RKO (cell line): Measurements from ENCODE around the gene SAMD1.
"Not testable (repeated sequence)": the region's sequence is repeated elsewhere in the genome, so short reads cannot be mapped to it uniquely, and the experiment has no call there.

Experiments
- DNase-seq: peaks from one replicate; pipeline ENCODE4 v3.0.0-alpha.2; 2016; ENCODE audit warnings: low spot score

The SAMD1 gene

DNA sequence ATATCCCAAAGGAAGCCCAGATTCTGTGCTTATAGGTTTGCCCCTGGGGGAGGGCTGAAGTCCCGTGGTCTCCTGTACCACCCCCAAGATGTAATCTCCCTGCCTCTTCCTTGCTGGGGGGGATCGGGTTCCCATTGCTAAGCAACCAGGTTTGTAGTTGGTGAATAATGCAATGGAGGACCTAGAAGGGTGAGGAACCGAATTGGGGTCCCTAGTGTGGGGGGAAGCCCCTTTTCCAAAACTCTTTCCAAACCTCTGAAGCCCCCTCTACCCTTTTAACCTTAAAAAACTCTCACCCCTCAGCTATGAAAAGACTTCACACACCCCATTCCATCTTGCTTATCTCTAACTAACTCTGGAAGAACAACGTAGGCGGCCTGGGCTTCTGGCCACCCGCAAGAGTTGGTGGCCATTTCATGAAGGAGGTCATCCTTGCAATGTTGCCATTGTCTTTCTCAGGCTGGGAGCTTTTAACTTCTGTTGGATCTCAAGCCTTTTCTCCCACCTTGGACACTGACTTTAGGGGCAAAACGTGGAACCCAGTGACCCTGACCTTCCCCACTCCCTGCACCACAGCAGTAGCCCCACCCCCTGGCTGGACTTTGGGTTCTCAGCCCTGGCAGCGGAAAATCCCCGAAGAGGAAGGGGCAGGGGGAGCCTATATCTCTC is 29.3 kb downstream of the SAMD1 start:
- DNase-seq, result no peak

DNA sequence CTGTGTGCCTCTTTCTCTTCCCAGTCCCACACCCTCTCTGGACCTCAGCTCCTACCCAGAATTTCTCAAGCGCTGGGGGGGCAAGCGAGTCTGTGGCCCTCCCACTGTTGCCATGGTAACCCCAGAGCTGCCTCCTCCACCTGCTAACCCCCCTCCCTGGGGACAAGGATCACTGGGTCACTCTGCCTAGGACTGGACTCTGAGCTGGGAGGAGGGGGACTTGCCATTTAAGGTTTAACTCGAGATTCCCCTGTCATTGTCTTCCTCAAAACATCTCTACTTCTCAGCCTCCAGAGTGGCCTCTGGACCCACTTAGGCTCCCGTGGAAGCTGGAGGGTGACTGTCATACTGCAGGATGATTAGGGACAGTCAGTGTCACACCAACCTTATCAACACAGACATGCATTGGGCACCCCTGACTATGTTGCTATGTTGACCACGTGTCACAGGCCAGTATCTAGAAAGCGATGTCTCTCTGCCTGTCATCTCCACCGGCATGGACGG is 30.8 kb downstream of the SAMD1 start:
- no peak for DNase-seq

DNA sequence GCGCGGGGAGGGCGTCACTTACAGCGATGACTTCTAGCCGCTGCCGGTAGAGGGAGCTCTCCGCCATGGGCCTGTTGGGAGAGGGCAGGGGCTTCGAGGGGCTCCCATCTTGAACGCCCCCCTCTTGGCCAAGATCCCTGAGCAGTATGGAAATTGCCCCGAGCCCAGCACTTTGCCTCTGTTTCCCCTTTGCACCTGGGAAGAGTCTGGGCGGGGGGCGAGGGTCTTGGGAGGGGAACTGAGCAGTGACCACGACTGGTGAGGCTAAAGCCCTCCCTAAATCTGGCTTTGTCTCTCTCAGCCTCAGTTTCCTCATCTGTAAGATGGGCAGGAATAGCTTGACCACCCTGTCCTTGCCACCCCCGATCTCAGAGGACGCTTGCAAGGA is 31.5 kb downstream of the SAMD1 start:
- no peak for DNase-seq

- DNase-seq, result no peak
Observed at GRCh38 chr19:14058182-14059092, 32.1 kb downstream of the SAMD1 start.

DNA sequence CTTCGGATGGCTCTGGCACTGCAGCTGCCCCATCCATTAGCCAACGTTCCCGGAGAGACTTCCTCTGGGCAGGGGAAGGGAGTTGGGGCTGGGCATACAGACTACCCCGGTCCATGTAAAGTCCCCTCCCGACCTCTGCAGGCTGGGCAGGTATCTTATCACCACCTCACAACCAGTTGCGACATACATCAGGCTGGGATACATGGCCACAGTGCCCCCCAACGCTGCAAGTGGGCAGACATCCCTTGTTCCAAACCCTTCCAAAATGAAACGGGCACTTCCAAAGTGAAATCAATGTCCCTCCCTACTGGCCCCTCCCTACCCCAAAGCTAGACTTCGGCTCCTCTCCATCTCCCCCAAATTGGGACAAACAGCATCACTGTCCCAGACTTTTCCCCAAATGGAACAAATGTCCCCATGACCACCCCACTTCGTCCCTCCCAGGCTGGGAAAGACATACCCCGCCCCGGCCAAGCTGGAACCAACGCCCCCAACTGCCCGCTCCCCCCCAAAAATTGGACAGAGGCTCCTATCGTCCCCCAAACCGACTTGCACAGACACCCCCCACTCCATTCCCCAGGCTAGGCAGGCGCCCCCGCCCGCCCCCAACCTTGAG is 33.7 kb downstream of the SAMD1 start:
- DNase-seq, result no peak

DNA sequence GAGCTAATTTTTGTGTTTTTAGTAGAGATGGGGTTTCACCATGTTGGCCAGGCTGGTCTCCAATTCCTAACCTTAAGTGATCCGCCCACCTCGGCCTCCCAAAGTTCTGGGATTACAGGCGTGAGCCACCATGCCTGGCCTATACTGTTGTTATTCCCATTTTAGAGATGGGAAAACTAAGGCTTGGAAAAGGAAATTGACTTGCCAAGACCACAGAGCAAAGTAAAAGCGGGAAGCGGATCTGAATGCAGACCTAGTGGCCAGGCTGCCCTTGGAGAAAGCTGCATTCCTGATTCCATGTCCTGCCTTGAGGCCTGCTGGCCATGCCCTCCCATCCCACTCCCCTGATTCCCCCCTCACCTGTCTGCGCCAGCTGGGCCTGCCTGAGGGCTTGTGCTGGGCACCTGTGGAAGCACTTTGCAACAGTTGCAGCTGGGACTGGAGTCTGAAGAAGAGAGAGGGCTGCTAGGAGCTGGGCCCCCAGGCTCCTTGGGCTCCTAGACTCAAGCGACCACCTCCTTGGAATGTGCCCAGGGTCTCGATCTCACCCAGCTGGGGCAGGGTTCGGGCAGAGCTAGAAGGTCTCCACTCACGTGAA is 34.4 kb downstream of the SAMD1 start:
- DNase-seq, result no peak

DNA sequence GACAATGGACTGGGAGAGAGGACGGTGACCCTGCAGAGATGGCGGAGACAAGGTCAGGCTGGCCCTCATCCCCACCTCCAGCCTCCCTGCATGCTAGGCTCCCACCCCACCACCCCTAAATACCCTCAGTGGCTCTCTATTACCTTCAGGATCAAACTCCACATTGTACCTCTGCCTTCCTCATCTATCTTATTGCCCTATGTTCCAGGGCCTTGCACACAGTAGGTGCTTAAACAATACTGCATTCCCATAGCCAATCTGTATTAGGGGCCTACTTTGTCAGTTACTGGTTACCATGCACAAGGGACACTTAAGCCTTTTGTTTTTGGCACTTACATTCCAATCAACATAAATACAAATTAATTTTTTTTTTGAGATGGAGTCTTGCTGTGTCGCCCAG is 35.2 kb downstream of the SAMD1 start:
- DNase-seq, result no peak

DNA sequence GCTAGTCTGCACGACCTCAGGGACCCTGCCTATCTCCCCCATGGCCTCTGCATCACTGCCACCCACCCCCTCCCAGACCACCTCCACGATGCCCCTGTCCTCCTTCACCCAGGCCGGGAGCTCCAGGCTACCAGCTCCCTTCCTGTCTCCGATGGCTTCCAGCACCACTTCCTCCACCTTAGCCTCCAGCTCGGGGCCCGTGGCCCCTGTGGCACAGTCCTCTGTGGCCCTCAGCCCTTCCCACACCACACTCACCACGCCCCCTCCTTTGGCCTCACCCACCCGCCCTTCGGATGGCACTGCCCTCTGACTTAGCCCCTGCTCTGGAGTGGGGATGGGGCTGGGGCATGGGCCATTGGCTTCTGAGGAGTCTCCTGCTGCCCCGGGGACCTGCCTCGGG is 35.8 kb downstream of the SAMD1 start:
- DNase-seq, result no peak

GRCh38 chr19:14054099-14054498 is 36.5 kb downstream of the SAMD1 start:
- DNase-seq, result no peak

GRCh38 chr19:14053500-14053899 is 37.1 kb downstream of the SAMD1 start:
- DNase-seq, result no peak

DNA sequence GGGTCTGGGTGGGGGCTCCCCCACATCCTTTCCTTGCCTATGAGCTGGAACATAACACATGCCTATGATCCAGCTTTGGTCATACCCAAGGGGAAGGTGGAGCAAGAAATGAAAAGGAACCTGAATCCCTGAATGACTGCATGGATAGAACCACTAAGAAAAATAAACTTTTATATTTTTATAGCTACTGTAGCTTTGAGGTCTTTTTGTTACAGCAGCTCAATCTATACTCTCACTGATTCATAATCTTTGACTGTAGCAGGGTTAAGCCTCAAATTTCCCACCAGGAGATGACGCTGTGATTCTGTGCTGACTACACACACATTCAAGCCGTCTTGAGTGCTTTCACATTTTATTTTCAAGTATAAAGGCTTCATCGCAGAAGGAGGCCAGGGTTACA is 37.5 kb downstream of the SAMD1 start:
- DNase-seq, result no peak

DNA sequence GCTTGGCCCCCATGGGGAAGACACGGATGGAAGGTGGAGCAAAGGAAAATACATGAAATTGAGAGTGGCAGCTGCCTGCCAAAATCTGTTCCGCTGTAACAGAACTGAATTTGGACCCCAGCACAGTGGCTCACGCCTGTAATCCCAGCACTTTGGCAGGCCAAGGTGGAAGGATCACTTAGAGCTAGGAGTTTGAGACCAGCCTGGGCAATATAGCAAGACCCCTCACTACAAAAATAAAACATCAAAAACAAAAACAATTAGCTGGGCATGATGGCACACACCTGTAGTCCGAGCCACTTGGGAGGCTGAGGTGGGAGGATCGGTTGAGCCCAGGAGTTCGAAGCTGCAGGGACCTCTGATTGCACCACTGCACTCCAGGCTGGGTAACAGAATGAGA is 38.1 kb downstream of the SAMD1 start:
- DNase-seq, result no peak

- DNase-seq, result no peak
Observed at GRCh38 chr19:14051980-14052379, 38.6 kb downstream of the SAMD1 start.

DNA sequence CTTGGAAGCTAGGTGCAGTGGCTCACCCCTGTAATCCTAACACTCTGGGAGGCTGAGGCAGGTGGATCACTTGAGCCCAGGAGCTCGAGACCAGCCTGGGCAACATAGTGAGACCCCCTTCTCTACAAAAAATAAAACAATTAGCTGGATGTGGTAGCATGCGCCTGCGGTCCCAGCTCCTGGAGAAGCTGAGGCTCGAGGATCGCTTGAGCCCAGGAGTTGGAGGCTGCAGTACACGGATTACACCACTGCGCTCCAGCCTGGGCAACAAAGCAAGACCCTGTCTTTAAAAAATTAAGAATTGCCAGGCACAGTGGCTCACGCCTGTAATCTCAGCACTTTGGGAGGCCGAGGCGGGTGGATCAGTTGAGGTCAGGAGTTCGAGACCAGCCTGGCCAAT is 39.6 kb downstream of the SAMD1 start:
- DNase-seq, result not testable (repeated sequence)

DNA sequence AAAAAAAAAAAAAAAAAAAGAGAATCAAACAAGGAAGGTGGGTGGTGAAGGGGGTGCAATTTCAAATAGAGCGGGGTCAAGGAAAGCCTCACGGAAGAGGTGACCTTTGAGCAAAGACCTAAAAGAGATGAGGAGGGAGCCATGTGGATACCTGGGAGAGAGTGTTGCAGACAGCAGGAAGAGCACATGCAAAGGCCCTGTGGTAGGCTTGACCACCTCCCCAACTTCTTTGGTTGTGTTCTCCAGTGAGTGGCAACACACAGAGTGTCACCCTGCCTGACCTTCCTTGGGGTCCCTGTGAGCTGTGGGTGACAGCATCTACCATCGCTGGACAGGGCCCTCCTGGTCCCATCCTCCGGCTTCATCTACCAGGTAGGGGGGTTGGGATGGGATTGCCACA is 40.0 kb downstream of the SAMD1 start:
- DNase-seq, result no peak

DNA sequence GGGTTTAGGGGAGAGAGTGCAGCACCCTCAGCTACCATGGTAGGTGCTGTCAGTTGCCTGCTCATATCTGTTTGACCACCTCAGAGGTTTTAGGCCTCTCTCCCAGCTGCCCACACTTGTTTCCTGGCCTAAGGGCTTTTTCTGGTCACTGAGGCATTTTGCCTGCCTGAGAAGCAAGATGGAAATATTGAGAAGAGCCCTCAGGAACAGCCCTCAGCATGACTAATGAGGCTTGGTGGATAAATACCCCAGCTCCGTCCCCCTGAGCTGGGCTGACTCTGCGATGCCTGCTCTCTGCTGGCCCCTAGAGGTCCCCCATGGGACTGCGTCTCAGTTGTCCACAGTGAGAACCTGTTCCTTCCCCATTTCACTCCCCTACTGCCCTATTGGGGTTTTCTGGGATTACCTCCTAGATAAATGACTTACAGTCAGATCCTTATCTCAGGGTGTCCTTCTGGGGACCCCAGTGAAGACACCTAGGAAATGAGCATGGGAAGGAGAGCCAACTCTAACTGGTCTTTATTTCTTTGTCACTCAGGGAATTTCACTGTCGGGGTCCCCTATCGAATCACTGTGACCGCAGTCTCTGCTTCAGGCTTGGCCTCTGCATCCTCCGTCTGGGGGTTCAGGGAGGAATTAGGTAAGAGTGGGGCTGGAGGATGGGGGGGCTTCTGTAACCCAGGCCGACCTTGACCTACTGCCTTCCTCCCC is 42.0 kb downstream of the SAMD1 start:
- peak; percentile 70 for DNase-seq

GRCh38 chr19:14047866-14048265 is 42.7 kb downstream of the SAMD1 start:
- DNase-seq, result not testable (repeated sequence)

- DNase-seq, result peak; percentile 67
Observed at GRCh38 chr19:14042659-14043608, 47.6 kb downstream of the SAMD1 start.

GRCh38 chr19:14039181-14039580 is 51.4 kb downstream of the SAMD1 start:
- DNase-seq, result no peak
